ENCODE measurements around the gene ABCA4.

Gene ABCA4

GRCh38 chr1:94087193-94087592 is 33.8 kb downstream of the ABCA4 start:
- no peak overlapping the region for H3K27ac Mint-ChIP-seq
- no peaks in the 10 kb centered on the region for H3K9me3 Mint-ChIP-seq (ENCODE audit: low read depth)
- H3K4me1 Mint-ChIP-seq (ENCODE audit: low read depth): peaks cover 9% of the 10 kb centered on the region
- H3K27me3 Mint-ChIP-seq: peaks cover 4% of the 10 kb centered on the region
- H3K36me3 Mint-ChIP-seq: no peaks in the 10 kb centered on the region
- no peak overlapping the region for H3K4me3 Mint-ChIP-seq

GRCh38 chr1:94084547-94084946 is 36.4 kb downstream of the ABCA4 start:
- no peak overlapping the region for H3K4me3 Mint-ChIP-seq
- H3K36me3 Mint-ChIP-seq: no peaks in the 10 kb centered on the region
- H3K27ac Mint-ChIP-seq: no peak overlapping the region
- H3K27me3 Mint-ChIP-seq: peaks cover 4% of the 10 kb centered on the region
- H3K9me3 Mint-ChIP-seq (ENCODE audit: low read depth): no peaks in the 10 kb centered on the region
- no peaks in the 10 kb centered on the region for H3K4me1 Mint-ChIP-seq (ENCODE audit: low read depth)

- Mint-ChIP-seq H3K4me3 (no peak overlapping the region), H3K27me3 (peaks cover 4% of the 10 kb centered on the region), H3K4me1 (ENCODE audit: low read depth) (no peaks in the 10 kb centered on the region), H3K9me3 (ENCODE audit: low read depth) (no peaks in the 10 kb centered on the region), H3K27ac (no peak overlapping the region), H3K36me3 (no peaks in the 10 kb centered on the region)
These were observed 36.9 kb downstream of the ABCA4 start for GRCh38 chr1:94084085-94084484.

GRCh38 chr1:94083681-94084080 is 37.3 kb downstream of the ABCA4 start:
- Mint-ChIP-seq H3K4me1 (ENCODE audit: low read depth) (no peaks in the 10 kb centered on the region), H3K27ac (no peak overlapping the region), H3K27me3 (peaks cover 2% of the 10 kb centered on the region), H3K36me3 (no peaks in the 10 kb centered on the region), H3K4me3 (no peak overlapping the region), H3K9me3 (ENCODE audit: low read depth) (no peaks in the 10 kb centered on the region)

- no peaks in the 10 kb centered on the region for H3K4me1 Mint-ChIP-seq (ENCODE audit: low read depth)
- H3K9me3 Mint-ChIP-seq (ENCODE audit: low read depth): no peaks in the 10 kb centered on the region
- H3K27me3 Mint-ChIP-seq: no peaks in the 10 kb centered on the region
- no peak overlapping the region for H3K4me3 Mint-ChIP-seq
- H3K36me3 Mint-ChIP-seq: no peaks in the 10 kb centered on the region
- no peak overlapping the region for H3K27ac Mint-ChIP-seq
These were observed 39.2 kb downstream of the ABCA4 start for GRCh38 chr1:94081566-94082344.

- Mint-ChIP-seq H3K4me1 (ENCODE audit: low read depth) (no peaks in the 10 kb centered on the region), H3K27me3 (no peaks in the 10 kb centered on the region), H3K27ac (no peak overlapping the region), H3K36me3 (no peaks in the 10 kb centered on the region), H3K4me3 (no peak overlapping the region), H3K9me3 (ENCODE audit: low read depth) (no peaks in the 10 kb centered on the region)
These were observed 41.0 kb downstream of the ABCA4 start for GRCh38 chr1:94079989-94080388.

- Mint-ChIP-seq H3K4me3 (no peak overlapping the region), H3K36me3 (no peaks in the 10 kb centered on the region), H3K4me1 (ENCODE audit: low read depth) (no peaks in the 10 kb centered on the region), H3K9me3 (ENCODE audit: low read depth) (no peaks in the 10 kb centered on the region), H3K27ac (no peak overlapping the region), H3K27me3 (no peaks in the 10 kb centered on the region)
These were observed 41.6 kb downstream of the ABCA4 start for GRCh38 chr1:94079080-94079940.

GRCh38 chr1:94072840-94073522 is 48.0 kb downstream of the ABCA4 start:
- H3K9me3 Mint-ChIP-seq (ENCODE audit: low read depth): no peaks in the 10 kb centered on the region
- H3K27ac Mint-ChIP-seq: no peak overlapping the region
- H3K4me3 Mint-ChIP-seq: no peak overlapping the region
- H3K36me3 Mint-ChIP-seq: no peaks in the 10 kb centered on the region
- H3K4me1 Mint-ChIP-seq (ENCODE audit: low read depth): peaks cover 9% of the 10 kb centered on the region
- no peaks in the 10 kb centered on the region for H3K27me3 Mint-ChIP-seq

GRCh38 chr1:94071976-94072375 is 49.0 kb downstream of the ABCA4 start:
- no peak overlapping the region for H3K27ac Mint-ChIP-seq
- H3K27me3 Mint-ChIP-seq: no peaks in the 10 kb centered on the region
- H3K36me3 Mint-ChIP-seq: no peaks in the 10 kb centered on the region
- no peaks in the 10 kb centered on the region for H3K9me3 Mint-ChIP-seq (ENCODE audit: low read depth)
- no peak overlapping the region for H3K4me3 Mint-ChIP-seq
- peaks cover 9% of the 10 kb centered on the region for H3K4me1 Mint-ChIP-seq (ENCODE audit: low read depth)

GRCh38 chr1:94071391-94071790 is 49.6 kb downstream of the ABCA4 start:
- Mint-ChIP-seq H3K27me3 (no peaks in the 10 kb centered on the region), H3K9me3 (ENCODE audit: low read depth) (no peaks in the 10 kb centered on the region), H3K36me3 (no peaks in the 10 kb centered on the region), H3K4me3 (no peak overlapping the region), H3K4me1 (ENCODE audit: low read depth) (peaks cover 9% of the 10 kb centered on the region), H3K27ac (no peak overlapping the region)

- Mint-ChIP-seq H3K27me3 (no peaks in the 10 kb centered on the region), H3K27ac (no peak overlapping the region), H3K4me3 (no peak overlapping the region), H3K4me1 (ENCODE audit: low read depth) (peaks cover 9% of the 10 kb centered on the region), H3K9me3 (ENCODE audit: low read depth) (no peaks in the 10 kb centered on the region), H3K36me3 (no peaks in the 10 kb centered on the region)
These were observed 50.1 kb downstream of the ABCA4 start for GRCh38 chr1:94070865-94071264.

- H3K4me3 Mint-ChIP-seq: no peak overlapping the region
- no peaks in the 10 kb centered on the region for H3K27me3 Mint-ChIP-seq
- H3K4me1 Mint-ChIP-seq (ENCODE audit: low read depth): peaks cover 9% of the 10 kb centered on the region
- no peaks in the 10 kb centered on the region for H3K9me3 Mint-ChIP-seq (ENCODE audit: low read depth)
- no peaks in the 10 kb centered on the region for H3K36me3 Mint-ChIP-seq
- no peak overlapping the region for H3K27ac Mint-ChIP-seq
These were observed 51.0 kb downstream of the ABCA4 start for GRCh38 chr1:94069919-94070285.

- H3K27me3 Mint-ChIP-seq: no peaks in the 10 kb centered on the region
- H3K4me3 Mint-ChIP-seq: no peak overlapping the region
- no peaks in the 10 kb centered on the region for H3K36me3 Mint-ChIP-seq
- H3K9me3 Mint-ChIP-seq (ENCODE audit: low read depth): no peaks in the 10 kb centered on the region
- peaks cover 9% of the 10 kb centered on the region for H3K4me1 Mint-ChIP-seq (ENCODE audit: low read depth)
- no peak overlapping the region for H3K27ac Mint-ChIP-seq
These were observed 51.7 kb downstream of the ABCA4 start for GRCh38 chr1:94068999-94069918.
